ENCODE measurements around the gene SPEM3. TPM values are rescaled to one million over a fixed set of nuclear protein-coding genes. Genes with fewer than 3 reads are reported as not detected.

Gene SPEM3
- total RNA-seq: not detected

DNA sequence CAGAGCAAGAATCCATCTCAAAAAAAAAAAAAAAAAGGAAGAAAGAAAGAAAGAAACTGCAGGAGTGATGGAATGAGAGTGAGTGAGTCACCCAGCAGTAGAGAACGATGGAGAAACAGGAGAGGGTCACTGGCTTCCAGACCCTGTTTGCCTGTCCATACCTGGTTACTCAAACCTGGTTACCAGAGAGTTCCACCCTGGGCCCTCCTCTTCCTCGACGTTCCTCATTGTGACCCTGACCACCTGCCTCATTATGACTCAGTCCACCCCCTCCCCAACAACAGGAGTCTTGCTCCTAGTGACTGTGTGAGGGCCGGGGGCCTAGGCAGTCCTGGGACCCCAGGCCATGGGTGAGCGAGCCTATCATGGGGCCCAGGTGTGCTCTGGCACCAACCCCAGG lies at the start of gene SPEM3:
SPEM3 (plus strand) TSS at position 301 of the 400 bp plus-strand sequence; CDS start at position 347, 46 bp downstream.
- no peak for DNase-seq
- no peaks in the 10 kb centered on the region for H3K4me1 Mint-ChIP-seq (ENCODE audit: low read depth)
- no peak within 1 kb of the TSS for H3K27ac Mint-ChIP-seq
- H3K36me3 Mint-ChIP-seq (ENCODE audit: insufficient read depth in 2 of 2): no peaks in the 10 kb centered on the region
- no peak for ATAC-seq (replicated peaks in 1 of 2)
- H3K27me3 Mint-ChIP-seq (ENCODE audit: low read depth): no peaks in the 10 kb centered on the region
- H3K9me3 Mint-ChIP-seq: no peaks in the 10 kb centered on the region
- no peak within 1 kb of the TSS for H3K4me3 Mint-ChIP-seq

DNA sequence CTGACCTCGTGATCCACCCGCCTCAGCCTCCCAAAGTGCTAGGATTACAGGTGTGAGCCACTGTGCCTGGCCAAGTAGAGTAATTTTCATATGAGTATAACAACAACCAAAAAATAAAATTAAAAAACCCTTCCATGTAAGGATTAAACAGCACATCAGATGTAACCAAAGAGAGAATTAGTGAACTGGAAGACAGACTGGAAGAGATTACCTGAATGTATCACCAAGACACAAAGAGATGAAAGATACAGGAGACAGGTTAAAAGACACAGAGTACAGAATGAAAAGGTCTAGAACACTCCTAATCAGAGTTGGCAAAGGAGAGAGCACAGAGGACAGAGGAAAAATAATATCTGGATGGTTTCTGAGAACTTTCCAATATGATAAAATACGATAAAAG lies 49.5 kb upstream of the SPEM3 start:
- Mint-ChIP-seq H3K36me3 (ENCODE audit: insufficient read depth in 2 of 2) (peaks cover 2 to 5% of the 10 kb centered on the region in 2 donors), H3K9me3 (peaks cover 2 to 3% of the 10 kb centered on the region in 2 donors), H3K27ac (no peak overlapping the region), H3K27me3 (ENCODE audit: low read depth) (peaks cover 49% of the 10 kb centered on the region), H3K4me3 (no peak overlapping the region), H3K4me1 (ENCODE audit: low read depth) (no peaks in the 10 kb centered on the region)
- DNase-seq (no peak), ATAC-seq (replicated peaks in 1 of 2) (no peak)

DNA sequence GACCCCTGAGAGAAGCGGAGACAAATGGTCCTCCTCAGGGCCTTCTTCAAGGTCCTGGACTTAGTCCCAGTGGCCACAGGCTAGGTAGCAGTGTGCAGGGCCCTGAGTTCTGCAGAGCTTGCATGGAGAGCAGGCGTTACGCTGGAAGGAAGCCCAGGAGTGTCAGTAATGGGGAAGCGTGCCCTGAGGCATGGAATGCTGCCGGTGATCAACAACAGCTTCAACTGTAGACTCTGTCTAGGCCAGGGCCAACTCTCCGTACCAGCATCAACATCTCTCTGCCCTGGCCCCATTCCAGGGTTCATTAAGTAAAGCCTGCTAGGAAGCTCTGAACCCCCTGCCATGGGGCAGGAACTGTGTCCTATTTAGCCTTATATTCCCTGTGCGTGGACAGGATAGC lies 48.3 kb upstream of the SPEM3 start:
- Mint-ChIP-seq H3K4me3 (peak overlapping the region; percentile 11 to 16), H3K36me3 (ENCODE audit: insufficient read depth in 2 of 2) (peaks cover 2 to 5% of the 10 kb centered on the region in 2 donors), H3K27ac (no peak overlapping the region), H3K27me3 (ENCODE audit: low read depth) (peaks cover 49% of the 10 kb centered on the region), H3K4me1 (ENCODE audit: low read depth) (peaks cover 8% of the 10 kb centered on the region), H3K9me3 (peaks cover 2 to 3% of the 10 kb centered on the region in 2 donors)
- ATAC-seq (replicated peaks in 1 of 2) (no peak), DNase-seq (no peak)

DNA sequence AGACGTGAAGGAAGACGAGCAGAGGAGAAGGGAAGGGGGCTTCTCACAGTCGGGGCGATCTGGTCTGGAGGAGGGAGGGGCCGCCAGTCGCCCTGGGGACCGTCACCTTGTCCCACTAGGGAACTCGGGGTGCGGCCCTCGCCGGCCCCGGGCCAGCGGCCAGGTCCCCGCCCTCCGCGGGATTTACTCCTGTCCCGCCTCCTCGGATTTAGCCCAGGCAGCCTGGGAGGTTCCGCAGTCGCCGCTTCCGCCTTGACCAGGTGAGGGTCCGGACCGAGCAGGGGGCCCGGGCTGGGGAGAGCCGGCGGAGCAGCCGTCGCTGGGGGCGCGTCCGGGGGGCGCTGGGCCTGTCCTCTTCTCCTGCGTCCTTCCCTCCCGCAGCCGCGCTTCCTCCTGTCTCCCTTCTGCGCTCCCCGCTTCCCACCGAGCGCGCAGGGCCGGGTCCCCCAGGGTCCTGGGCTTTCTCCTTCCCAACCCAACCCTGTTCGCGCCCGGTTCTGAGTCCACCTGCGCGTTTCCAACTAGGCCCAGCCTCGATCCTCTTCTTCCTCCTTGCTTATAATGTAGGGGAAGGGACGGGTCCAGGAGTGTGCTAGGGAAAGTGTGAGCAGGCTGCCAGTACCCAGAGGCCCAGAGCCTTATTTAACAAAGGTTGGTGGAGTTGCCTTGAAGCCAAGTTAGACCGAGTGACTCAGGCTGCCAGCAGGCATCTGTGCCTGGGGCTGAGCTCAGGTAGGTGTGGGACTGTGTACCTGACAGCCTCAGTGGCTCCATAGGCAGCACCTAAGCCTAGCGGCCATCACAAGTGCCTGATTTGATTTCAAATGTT lies 47.6 kb upstream of the SPEM3 start, which contains the start of gene TNK1:
TNK1 (plus strand) TSS at position 235 of the 829 bp plus-strand sequence. CDS start 1,838 bp downstream, outside the sequence.
- DNase-seq: no peak
- H3K4me3 Mint-ChIP-seq: peak within 1 kb of the TSS; percentile 22 to 28
- peaks cover 49% of the 10 kb centered on the region for H3K27me3 Mint-ChIP-seq (ENCODE audit: low read depth)
- H3K4me1 Mint-ChIP-seq (ENCODE audit: low read depth): peaks cover 8% of the 10 kb centered on the region
- peaks cover 2 to 5% of the 10 kb centered on the region in 2 donors for H3K36me3 Mint-ChIP-seq (ENCODE audit: insufficient read depth in 2 of 2)
- H3K27ac Mint-ChIP-seq: no peak within 1 kb of the TSS
- peaks cover 2 to 3% of the 10 kb centered on the region in 2 donors for H3K9me3 Mint-ChIP-seq
- ATAC-seq (replicated peaks in 1 of 2): no peak

DNA sequence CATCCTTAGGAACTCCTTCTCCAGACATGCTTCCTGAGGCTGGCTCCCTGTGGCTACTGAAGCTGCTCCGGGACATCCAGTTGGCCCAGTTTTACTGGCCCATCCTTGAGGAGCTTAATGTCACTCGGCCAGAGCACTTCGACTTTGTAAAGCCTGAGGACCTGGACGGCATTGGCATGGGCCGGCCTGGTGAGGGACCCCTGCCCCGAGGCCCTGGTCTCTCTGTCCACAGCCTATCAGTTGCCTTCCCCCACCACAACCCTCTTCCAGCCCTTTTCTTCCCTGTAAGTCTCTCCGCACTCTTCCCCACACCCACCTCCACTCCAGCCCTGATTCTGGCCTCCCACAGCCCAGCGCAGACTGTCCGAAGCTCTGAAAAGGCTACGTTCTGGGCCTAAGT lies 45.8 kb upstream of the SPEM3 start:
- DNase-seq (no peak), ATAC-seq (replicated peaks in 1 of 2) (no peak)
- Mint-ChIP-seq H3K27me3 (ENCODE audit: low read depth) (peaks cover 39% of the 10 kb centered on the region), H3K9me3 (peaks cover 2 to 3% of the 10 kb centered on the region in 2 donors), H3K4me1 (ENCODE audit: low read depth) (peaks cover 8% of the 10 kb centered on the region), H3K36me3 (ENCODE audit: insufficient read depth in 2 of 2) (peaks cover 2 to 6% of the 10 kb centered on the region in 2 donors), H3K27ac (no peak overlapping the region), H3K4me3 (no peak overlapping the region)

DNA sequence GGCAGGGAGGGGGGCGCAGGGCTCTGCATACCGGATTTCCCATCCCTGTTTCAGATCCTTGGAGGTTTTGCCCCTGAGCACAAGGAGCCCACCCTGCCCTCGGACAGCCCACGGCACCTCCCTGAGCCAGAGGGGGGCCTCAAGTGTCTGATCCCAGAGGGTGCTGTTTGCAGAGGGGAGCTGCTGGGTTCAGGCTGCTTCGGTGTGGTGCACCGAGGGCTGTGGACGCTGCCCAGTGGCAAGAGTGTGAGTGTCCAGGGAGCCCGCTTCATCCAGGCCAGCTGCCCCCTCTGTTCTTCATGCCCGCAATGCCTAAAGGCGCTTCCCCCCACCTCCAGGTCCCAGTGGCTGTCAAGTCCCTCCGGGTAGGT lies 45.3 kb upstream of the SPEM3 start:
- DNase-seq (no peak), ATAC-seq (replicated peaks in 1 of 2) (no peak)
- peaks cover 39% of the 10 kb centered on the region for H3K27me3 Mint-ChIP-seq (ENCODE audit: low read depth)
- peak overlapping the region; percentile 75 to 86 for H3K4me3 Mint-ChIP-seq
- H3K27ac Mint-ChIP-seq: no peak overlapping the region
- H3K9me3 Mint-ChIP-seq: peaks cover 2 to 3% of the 10 kb centered on the region in 2 donors
- H3K36me3 Mint-ChIP-seq (ENCODE audit: insufficient read depth in 2 of 2): peaks cover 2 to 4% of the 10 kb centered on the region in 2 donors
- H3K4me1 Mint-ChIP-seq (ENCODE audit: low read depth): peaks cover 8% of the 10 kb centered on the region

DNA sequence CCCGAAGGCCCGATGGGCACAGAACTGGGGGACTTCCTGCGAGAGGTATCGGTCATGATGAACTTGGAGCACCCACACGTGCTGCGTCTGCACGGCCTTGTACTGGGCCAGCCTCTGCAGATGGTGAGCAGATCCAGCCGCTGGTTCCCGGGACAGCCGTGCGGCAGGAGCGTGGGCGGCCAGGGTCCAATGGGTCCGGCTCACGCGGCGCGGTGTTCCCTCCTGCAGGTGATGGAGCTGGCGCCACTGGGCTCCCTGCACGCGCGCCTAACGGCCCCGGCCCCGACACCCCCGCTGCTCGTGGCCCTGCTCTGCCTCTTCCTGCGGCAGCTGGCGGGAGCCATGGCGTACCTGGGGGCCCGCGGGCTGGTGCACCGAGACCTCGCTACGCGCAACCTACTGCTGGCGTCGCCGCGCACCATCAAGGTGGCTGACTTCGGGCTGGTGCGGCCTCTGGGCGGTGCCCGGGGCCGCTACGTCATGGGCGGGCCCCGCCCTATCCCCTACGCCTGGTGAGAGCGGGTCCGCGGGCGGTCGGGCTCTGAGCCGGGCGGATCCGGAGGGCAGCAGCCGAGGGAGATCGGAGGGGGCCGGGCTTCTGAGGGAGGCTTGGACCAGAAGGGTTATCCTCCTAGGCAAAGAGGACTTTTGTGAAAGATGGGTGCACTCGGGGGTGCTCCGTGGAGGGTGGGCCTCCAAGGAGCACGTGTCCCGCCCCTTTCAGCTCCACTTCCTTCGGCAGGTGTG lies 44.7 kb upstream of the SPEM3 start:
- peaks cover 8% of the 10 kb centered on the region for H3K4me1 Mint-ChIP-seq (ENCODE audit: low read depth)
- peaks cover 2 to 3% of the 10 kb centered on the region in 2 donors for H3K9me3 Mint-ChIP-seq
- H3K27ac Mint-ChIP-seq: no peak overlapping the region
- peaks cover 2 to 4% of the 10 kb centered on the region in 2 donors for H3K36me3 Mint-ChIP-seq (ENCODE audit: insufficient read depth in 2 of 2)
- H3K27me3 Mint-ChIP-seq (ENCODE audit: low read depth): peaks cover 38% of the 10 kb centered on the region
- peak overlapping the region; percentile 75 to 86 for H3K4me3 Mint-ChIP-seq
- ATAC-seq (replicated peaks in 1 of 2) (peak; percentile 99), DNase-seq (peak; percentile 79 to 84)

DNA sequence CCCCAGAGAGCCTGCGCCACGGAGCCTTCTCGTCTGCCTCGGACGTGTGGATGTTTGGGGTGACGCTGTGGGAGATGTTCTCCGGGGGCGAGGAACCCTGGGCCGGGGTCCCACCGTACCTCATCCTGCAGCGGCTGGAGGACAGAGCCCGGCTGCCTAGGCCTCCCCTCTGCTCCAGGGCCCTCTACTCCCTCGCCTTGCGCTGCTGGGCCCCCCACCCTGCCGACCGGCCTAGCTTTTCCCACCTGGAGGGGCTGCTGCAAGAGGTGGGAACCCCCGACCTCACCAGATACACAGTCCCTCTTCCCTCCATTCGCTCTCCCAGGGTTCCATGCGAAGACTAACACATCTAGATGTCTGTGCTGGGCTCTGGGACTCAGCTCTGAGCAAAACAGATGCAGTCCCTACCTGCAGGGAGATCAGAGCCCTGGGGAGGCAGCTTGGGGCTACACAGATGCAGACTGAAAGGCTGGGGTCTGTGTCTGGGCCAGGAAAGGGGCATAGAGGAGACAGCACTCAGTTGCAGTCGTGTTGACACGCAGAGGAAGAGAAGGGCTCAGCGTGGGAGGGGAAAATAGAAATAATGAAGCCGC lies 44.1 kb upstream of the SPEM3 start:
- no peak for DNase-seq
- Mint-ChIP-seq H3K36me3 (ENCODE audit: insufficient read depth in 2 of 2) (peaks cover 0 to 2% of the 10 kb centered on the region in 2 donors), H3K4me1 (ENCODE audit: low read depth) (peaks cover 8% of the 10 kb centered on the region), H3K27me3 (ENCODE audit: low read depth) (peaks cover 31% of the 10 kb centered on the region), H3K9me3 (no peaks in the 10 kb centered on the region), H3K27ac (no peak overlapping the region), H3K4me3 (peak overlapping the region; percentile 75 to 86)
- ATAC-seq (replicated peaks in 1 of 2): no peak

DNA sequence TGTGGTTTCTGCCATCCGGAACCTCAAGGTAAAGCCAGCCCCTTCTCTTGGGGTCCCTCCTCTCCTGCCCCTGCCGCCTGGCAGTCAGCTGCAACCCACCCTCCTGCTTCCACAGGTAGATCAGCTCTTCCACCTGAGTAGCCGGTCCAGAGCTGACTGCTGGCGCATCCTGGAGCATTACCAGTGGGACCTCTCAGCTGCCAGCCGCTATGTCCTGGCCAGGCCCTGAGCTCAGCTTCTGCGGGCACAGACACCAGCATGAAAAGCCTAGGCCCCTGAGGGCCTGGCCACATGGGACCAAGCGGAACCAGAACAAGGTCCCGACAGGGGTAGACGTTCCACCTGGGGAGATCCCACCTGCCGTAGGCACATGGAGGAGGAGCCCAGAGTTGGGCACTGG lies 39.8 kb upstream of the SPEM3 start:
- no peak overlapping the region for H3K27ac Mint-ChIP-seq
- no peaks in the 10 kb centered on the region for H3K27me3 Mint-ChIP-seq (ENCODE audit: low read depth)

DNA sequence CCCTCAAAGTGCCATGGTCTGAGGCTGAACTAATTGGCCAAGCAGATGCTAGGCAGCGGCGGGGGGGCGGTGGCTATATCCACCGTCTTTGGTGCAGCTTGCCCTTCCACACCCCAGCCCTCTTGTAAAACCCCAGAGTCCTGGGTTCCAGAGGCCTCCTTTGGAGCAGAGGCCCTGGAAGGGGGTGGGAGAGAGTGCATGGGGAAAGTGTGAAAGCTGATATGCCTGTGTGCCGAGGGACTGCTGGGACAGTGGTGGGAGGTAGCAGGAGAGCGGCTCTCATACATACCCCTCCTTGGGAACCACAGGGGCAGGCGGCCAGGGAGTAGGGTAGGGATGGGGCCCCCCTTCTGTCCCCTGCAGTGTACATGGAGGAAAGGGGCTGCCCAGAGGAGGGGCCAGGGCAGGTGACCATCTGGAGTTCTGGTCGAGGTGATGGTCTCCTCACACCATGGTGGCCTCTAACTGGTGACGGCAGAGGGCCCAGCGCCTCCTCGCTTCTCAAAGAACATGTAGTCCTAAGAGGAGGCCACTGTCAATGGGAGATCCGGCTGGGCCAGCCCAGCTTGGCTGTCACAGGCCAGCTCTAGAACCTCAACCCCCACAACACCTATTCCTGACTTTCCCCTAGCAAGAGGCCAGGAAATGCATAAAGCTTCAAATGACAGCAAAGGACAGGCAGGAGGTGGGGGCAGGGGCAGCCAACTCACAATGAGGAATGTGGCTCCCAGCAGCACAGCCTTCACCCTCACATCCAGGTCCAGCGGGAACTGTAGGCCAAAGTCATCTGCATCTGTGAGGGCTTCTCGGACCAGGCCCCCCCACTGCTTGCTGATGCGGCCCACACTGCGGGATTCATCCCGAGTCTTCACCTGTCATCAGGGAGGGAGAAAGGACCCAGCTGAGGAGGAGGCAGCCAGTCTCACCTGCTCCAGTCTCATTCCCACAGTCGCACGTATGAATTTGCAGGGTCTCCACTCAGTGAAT lies 38.4 kb upstream of the SPEM3 start:
- Mint-ChIP-seq H3K9me3 (no peaks in the 10 kb centered on the region), H3K27ac (no peak overlapping the region), H3K4me3 (no peak overlapping the region), H3K36me3 (ENCODE audit: insufficient read depth in 2 of 2) (peaks cover 4 to 15% of the 10 kb centered on the region in 2 donors), H3K27me3 (ENCODE audit: low read depth) (no peaks in the 10 kb centered on the region), H3K4me1 (ENCODE audit: low read depth) (peaks cover 20% of the 10 kb centered on the region)
- DNase-seq (no peak), ATAC-seq (replicated peaks in 1 of 2) (no peak)

More for the DNA sequence above, 39.8 kb upstream of the SPEM3 start:
- no peak overlapping the region for H3K4me3 Mint-ChIP-seq
- H3K9me3 Mint-ChIP-seq: no peaks in the 10 kb centered on the region
- no peak for ATAC-seq (replicated peaks in 1 of 2)
- peaks cover 23% of the 10 kb centered on the region for H3K4me1 Mint-ChIP-seq (ENCODE audit: low read depth)
- peaks cover 4 to 13% of the 10 kb centered on the region in 2 donors for H3K36me3 Mint-ChIP-seq (ENCODE audit: insufficient read depth in 2 of 2)
- no peak for DNase-seq

DNA sequence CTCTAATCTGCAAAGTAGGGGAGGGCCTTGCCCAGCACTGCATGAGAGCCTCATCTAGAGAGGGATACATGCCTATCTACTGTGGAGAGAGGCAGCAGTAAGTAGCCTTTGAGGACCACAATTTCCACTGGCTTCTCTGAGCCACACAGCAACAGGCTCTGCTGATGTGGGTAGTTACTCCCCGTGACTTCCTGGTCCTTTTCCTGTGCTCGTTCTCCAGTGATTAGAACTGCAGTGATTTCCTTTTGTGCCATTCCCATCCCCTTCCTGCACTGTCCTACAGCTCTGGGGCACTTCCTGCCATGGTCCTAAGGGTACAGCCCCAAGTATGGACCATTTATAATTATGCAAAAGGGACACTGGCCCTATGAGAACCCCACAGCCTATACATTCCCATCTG lies 37.4 kb upstream of the SPEM3 start:
- no peaks in the 10 kb centered on the region for H3K27me3 Mint-ChIP-seq (ENCODE audit: low read depth)
- no peak overlapping the region for H3K4me3 Mint-ChIP-seq
- no peak overlapping the region for H3K27ac Mint-ChIP-seq
- no peak for ATAC-seq (replicated peaks in 1 of 2)
- peaks cover 4 to 15% of the 10 kb centered on the region in 2 donors for H3K36me3 Mint-ChIP-seq (ENCODE audit: insufficient read depth in 2 of 2)
- DNase-seq: no peak
- peaks cover 21% of the 10 kb centered on the region for H3K4me1 Mint-ChIP-seq (ENCODE audit: low read depth)
- H3K9me3 Mint-ChIP-seq: no peaks in the 10 kb centered on the region

Measured in activated T-cell treated with anti-CD3 and anti-CD28 coated beads, Interleukin-2, amount 50 U/mL, for 72 hours (primary cell).